ENCODE results near the gene SRSF11.

DNA sequence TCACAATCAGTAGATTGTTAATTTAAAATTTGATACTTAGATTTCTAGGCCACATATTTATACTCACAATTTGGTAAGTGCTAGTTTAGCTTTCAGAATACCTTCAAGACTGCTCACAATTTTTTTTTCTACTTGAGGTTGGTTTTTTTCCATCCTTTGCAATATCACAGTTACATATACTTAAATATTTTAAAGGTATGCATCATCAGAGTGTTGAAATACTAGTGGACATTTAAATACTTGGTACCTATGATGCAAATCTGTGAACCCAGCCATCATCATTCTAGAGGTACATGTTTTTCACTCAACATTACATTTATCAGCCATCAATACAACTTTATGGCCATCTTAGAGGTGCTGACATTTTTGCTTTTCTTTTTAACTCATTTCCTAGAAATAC, 9.6 kb upstream of the SRSF11 start:
- TF ChIP-seq, protein P1, sequence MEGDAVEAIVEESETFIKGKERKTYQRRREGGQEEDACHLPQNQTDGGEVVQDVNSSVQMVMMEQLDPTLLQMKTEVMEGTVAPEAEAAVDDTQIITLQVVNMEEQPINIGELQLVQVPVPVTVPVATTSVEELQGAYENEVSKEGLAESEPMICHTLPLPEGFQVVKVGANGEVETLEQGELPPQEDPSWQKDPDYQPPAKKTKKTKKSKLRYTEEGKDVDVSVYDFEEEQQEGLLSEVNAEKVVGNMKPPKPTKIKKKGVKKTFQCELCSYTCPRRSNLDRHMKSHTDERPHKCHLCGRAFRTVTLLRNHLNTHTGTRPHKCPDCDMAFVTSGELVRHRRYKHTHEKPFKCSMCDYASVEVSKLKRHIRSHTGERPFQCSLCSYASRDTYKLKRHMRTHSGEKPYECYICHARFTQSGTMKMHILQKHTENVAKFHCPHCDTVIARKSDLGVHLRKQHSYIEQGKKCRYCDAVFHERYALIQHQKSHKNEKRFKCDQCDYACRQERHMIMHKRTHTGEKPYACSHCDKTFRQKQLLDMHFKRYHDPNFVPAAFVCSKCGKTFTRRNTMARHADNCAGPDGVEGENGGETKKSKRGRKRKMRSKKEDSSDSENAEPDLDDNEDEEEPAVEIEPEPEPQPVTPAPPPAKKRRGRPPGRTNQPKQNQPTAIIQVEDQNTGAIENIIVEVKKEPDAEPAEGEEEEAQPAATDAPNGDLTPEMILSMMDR (IDR thresholded peaks at IDR 0.05; ENCODE audit: low read depth, low read length) = no peak
- no peak for TF ChIP-seq POLR2A (IDR thresholded peaks at IDR 0.05; ENCODE audit: extremely low read depth, insufficient read length)
- TF ChIP-seq MYC (IDR thresholded peaks at IDR 0.05; ENCODE audit: low read depth, low read length) = no peak
- TF ChIP-seq, protein P2, sequence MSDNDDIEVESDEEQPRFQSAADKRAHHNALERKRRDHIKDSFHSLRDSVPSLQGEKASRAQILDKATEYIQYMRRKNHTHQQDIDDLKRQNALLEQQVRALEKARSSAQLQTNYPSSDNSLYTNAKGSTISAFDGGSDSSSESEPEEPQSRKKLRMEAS (IDR thresholded peaks at IDR 0.05; ENCODE audit: low read depth, low read length) = no peak

Data from NB4 (cell line).